Natural killer cell treated with Interleukin-12 subunit alpha and Interleukin-12 subunit beta and Interleukin-15 and Interleukin-18, amount 100 ng/mL, for 72 hours (primary cell): ENCODE results near the gene CLCNKA. TPM values are rescaled to one million over a fixed set of nuclear protein-coding genes. Genes with fewer than 3 reads are reported as not detected.
"Not testable (repeated sequence)": the region's sequence is repeated elsewhere in the genome, so short reads cannot be mapped to it uniquely, and the experiment has no call there.

Source experiments
- ATAC-seq, 2 donors: fragments of 150-1000 bp; cut with Tn5 transposase in 1 of 2; sonication (Bioruptor Pico), chemical (Tn5 transposase) in 1 of 2; 2 replicates each; pipeline ENCODE4 v1.10.0; 2021
- DNase-seq: peaks from one replicate; pipeline ENCODE4 v3.0.0; 2022; ENCODE audit warnings: low spot score
- H3K27ac Mint-ChIP-seq, 2 donors: 1 replicate in 1 of 2; 2 replicates in 1 of 2; pipeline ENCODE4 v1.8.0; 2022; ENCODE audit warnings: mixed read lengths in 2 of 2, mild to moderate bottlenecking in 1 of 2, moderate library complexity in 1 of 2
- H3K27me3 Mint-ChIP-seq, 2 donors: 1 replicate in 1 of 2; 2 replicates in 1 of 2; pipeline ENCODE4 v1.8.0; 2022; ENCODE audit warnings: mixed read lengths in 2 of 2
- H3K36me3 Mint-ChIP-seq: one replicate; pipeline ENCODE4 v1.8.0; 2022; ENCODE audit warnings: mixed read lengths
- H3K4me1 Mint-ChIP-seq, 2 donors: 1 replicate in 1 of 2; 2 replicates in 1 of 2; pipeline ENCODE4 v1.8.0; 2022; ENCODE audit warnings: low read depth in 2 of 2, mixed read lengths in 2 of 2, mild to moderate bottlenecking in 1 of 2
- H3K4me3 Mint-ChIP-seq: one replicate; pipeline ENCODE4 v1.8.0; 2022; ENCODE audit warnings: mixed read lengths
- H3K9me3 Mint-ChIP-seq: 2 replicates; pipeline ENCODE4 v1.8.0; 2022; ENCODE audit warnings: mixed read lengths
- total RNA-seq, 2 donors: library from RNA; stranded (reverse); gene quantifications; one replicate each; pipeline ENCODE4 v1.2.3, GENCODE V29; 2022

Gene CLCNKA
- total RNA-seq, 2 donors from 2014 or later: 0.24 TPM; not detected in 1

- no peak overlapping the region for H3K27ac Mint-ChIP-seq
- no peaks in the 10 kb centered on the region for H3K9me3 Mint-ChIP-seq
- no peaks in the 10 kb centered on the region for H3K36me3 Mint-ChIP-seq
- H3K4me3 Mint-ChIP-seq: no peak overlapping the region
- DNase-seq (no peak), ATAC-seq (no peak)
- peaks cover 12 to 22% of the 10 kb centered on the region in 2 donors for H3K4me1 Mint-ChIP-seq
- peaks cover 14 to 19% of the 10 kb centered on the region in 2 donors for H3K27me3 Mint-ChIP-seq
These were observed 39.4 kb downstream of the CLCNKA start for GRCh38 chr1:16061266-16061665.

- DNase-seq, H3K36me3 Mint-ChIP-seq, H3K4me3 Mint-ChIP-seq, ATAC-seq, H3K9me3 Mint-ChIP-seq, H3K27ac Mint-ChIP-seq: not testable (repeated sequence)
- Mint-ChIP-seq H3K4me1 (peaks cover 12 to 22% of the 10 kb centered on the region in 2 donors), H3K27me3 (peaks cover 14 to 19% of the 10 kb centered on the region in 2 donors)
These were observed 40.3 kb downstream of the CLCNKA start for GRCh38 chr1:16061989-16062686.

GRCh38 chr1:16062687-16063075 lies 40.8 kb downstream of the CLCNKA start:
- not testable (repeated sequence) for ATAC-seq, H3K4me3 Mint-ChIP-seq, H3K27ac Mint-ChIP-seq

GRCh38 chr1:16063226-16063829 lies 41.5 kb downstream of the CLCNKA start:
- Mint-ChIP-seq H3K9me3 (no peaks in the 10 kb centered on the region), H3K4me1 (peaks cover 12 to 22% of the 10 kb centered on the region in 2 donors), H3K27ac (no peak overlapping the region), H3K27me3 (peaks cover 14 to 19% of the 10 kb centered on the region in 2 donors), H3K4me3 (no peak overlapping the region), H3K36me3 (no peaks in the 10 kb centered on the region)
- ATAC-seq: no peak
- no peak for DNase-seq

More at GRCh38 chr1:16062687-16063075, 40.8 kb downstream of the CLCNKA start:
- Mint-ChIP-seq H3K4me1 (peaks cover 12 to 22% of the 10 kb centered on the region in 2 donors), H3K27me3 (peaks cover 14 to 19% of the 10 kb centered on the region in 2 donors)
- H3K36me3 Mint-ChIP-seq, H3K9me3 Mint-ChIP-seq, DNase-seq: not testable (repeated sequence)

- Mint-ChIP-seq H3K9me3 (no peaks in the 10 kb centered on the region), H3K4me3 (no peak overlapping the region), H3K36me3 (no peaks in the 10 kb centered on the region), H3K4me1 (peaks cover 12 to 24% of the 10 kb centered on the region in 2 donors), H3K27ac (no peak overlapping the region), H3K27me3 (peaks cover 14 to 22% of the 10 kb centered on the region in 2 donors)
- no peak for ATAC-seq
- no peak for DNase-seq
These were observed 42.1 kb downstream of the CLCNKA start for GRCh38 chr1:16063921-16064320.

- H3K27ac Mint-ChIP-seq: no peak overlapping the region
- H3K4me3 Mint-ChIP-seq: peak overlapping the region; percentile 21
- peaks cover 12 to 24% of the 10 kb centered on the region in 2 donors for H3K4me1 Mint-ChIP-seq
- no peak for ATAC-seq
- no peak for DNase-seq
- no peaks in the 10 kb centered on the region for H3K9me3 Mint-ChIP-seq
- peaks cover 14 to 22% of the 10 kb centered on the region in 2 donors for H3K27me3 Mint-ChIP-seq
- H3K36me3 Mint-ChIP-seq: no peaks in the 10 kb centered on the region
These were observed 42.9 kb downstream of the CLCNKA start for GRCh38 chr1:16064536-16065268.

- Mint-ChIP-seq H3K9me3 (no peaks in the 10 kb centered on the region), H3K4me3 (no peak overlapping the region), H3K4me1 (peaks cover 16 to 28% of the 10 kb centered on the region in 2 donors), H3K27ac (no peak overlapping the region), H3K36me3 (no peaks in the 10 kb centered on the region), H3K27me3 (peaks cover 14 to 22% of the 10 kb centered on the region in 2 donors)
- DNase-seq (no peak), ATAC-seq (no peak)
These were observed 43.4 kb downstream of the CLCNKA start for GRCh38 chr1:16065269-16065576.

GRCh38 chr1:16066245-16066644 lies 44.4 kb downstream of the CLCNKA start:
- DNase-seq (no peak), ATAC-seq (no peak)
- H3K27ac Mint-ChIP-seq: no peak overlapping the region
- H3K4me1 Mint-ChIP-seq: peaks cover 17 to 31% of the 10 kb centered on the region in 2 donors
- peaks cover 14 to 23% of the 10 kb centered on the region in 2 donors for H3K27me3 Mint-ChIP-seq
- H3K36me3 Mint-ChIP-seq: no peaks in the 10 kb centered on the region
- no peak overlapping the region for H3K4me3 Mint-ChIP-seq
- H3K9me3 Mint-ChIP-seq: no peaks in the 10 kb centered on the region

GRCh38 chr1:16067127-16067768 lies 45.4 kb downstream of the CLCNKA start:
- no peak for DNase-seq
- Mint-ChIP-seq H3K36me3 (no peaks in the 10 kb centered on the region), H3K4me3 (no peak overlapping the region), H3K9me3 (no peaks in the 10 kb centered on the region), H3K4me1 (peaks cover 17 to 33% of the 10 kb centered on the region in 2 donors), H3K27ac (no peak overlapping the region), H3K27me3 (peaks cover 14 to 28% of the 10 kb centered on the region in 2 donors)
- no peak for ATAC-seq

GRCh38 chr1:16067933-16068332 lies 46.1 kb downstream of the CLCNKA start:
- no peak for ATAC-seq
- Mint-ChIP-seq H3K27ac (no peak overlapping the region), H3K4me1 (peaks cover 17 to 33% of the 10 kb centered on the region in 2 donors), H3K4me3 (no peak overlapping the region), H3K27me3 (peaks cover 14 to 28% of the 10 kb centered on the region in 2 donors), H3K9me3 (no peaks in the 10 kb centered on the region), H3K36me3 (no peaks in the 10 kb centered on the region)
- DNase-seq: no peak

- DNase-seq: no peak
- H3K4me1 Mint-ChIP-seq: peaks cover 17 to 31% of the 10 kb centered on the region in 2 donors
- peaks cover 15 to 28% of the 10 kb centered on the region in 2 donors for H3K27me3 Mint-ChIP-seq
- H3K36me3 Mint-ChIP-seq: no peaks in the 10 kb centered on the region
- ATAC-seq: no peak
- no peak overlapping the region for H3K4me3 Mint-ChIP-seq
- no peaks in the 10 kb centered on the region for H3K9me3 Mint-ChIP-seq
- no peak overlapping the region for H3K27ac Mint-ChIP-seq
These were observed 46.8 kb downstream of the CLCNKA start for GRCh38 chr1:16068356-16069270.

- Mint-ChIP-seq H3K27ac (no peak overlapping the region), H3K27me3 (peaks cover 12 to 17% of the 10 kb centered on the region in 2 donors), H3K4me1 (peaks cover 13% of the 10 kb centered on the region in 2 donors), H3K9me3 (no peaks in the 10 kb centered on the region), H3K36me3 (no peaks in the 10 kb centered on the region), H3K4me3 (no peak overlapping the region)
- no peak for ATAC-seq
- DNase-seq: no peak
These were observed 49.0 kb downstream of the CLCNKA start for GRCh38 chr1:16070640-16071355.
